Glutamatergic neuron (in vitro differentiated cells): ENCODE results near the gene BCAM. TPM values are rescaled to one million over a fixed set of nuclear protein-coding genes. Genes with fewer than 3 reads are reported as not detected.

Source experiments
- DNase-seq: peaks from one replicate; pipeline ENCODE4 v3.0.0; 2022
- H3K27ac Mint-ChIP-seq: one replicate; pipeline ENCODE4 v1.8.0; 2020; ENCODE audit warnings: mild to moderate bottlenecking, mixed read lengths, inconsistent platforms; ENCODE audit not compliant: unreplicated experiment
- H3K27me3 Mint-ChIP-seq: one replicate; pipeline ENCODE4 v1.8.0; 2020; ENCODE audit warnings: mild to moderate bottlenecking, moderate library complexity, mixed read lengths, inconsistent platforms; ENCODE audit not compliant: unreplicated experiment
- H3K36me3 Mint-ChIP-seq: one replicate; pipeline ENCODE4 v1.8.0; 2020; ENCODE audit warnings: mild to moderate bottlenecking, mixed read lengths, inconsistent platforms; ENCODE audit not compliant: unreplicated experiment
- H3K4me1 Mint-ChIP-seq: one replicate; pipeline ENCODE4 v1.8.0; 2020; ENCODE audit warnings: mild to moderate bottlenecking, low read depth, mixed read lengths, inconsistent platforms; ENCODE audit not compliant: unreplicated experiment
- H3K4me3 Mint-ChIP-seq: one replicate; pipeline ENCODE4 v1.8.0; 2020; ENCODE audit warnings: mild to moderate bottlenecking, mixed read lengths, inconsistent platforms; ENCODE audit not compliant: unreplicated experiment
- H3K9me3 Mint-ChIP-seq: one replicate; pipeline ENCODE4 v1.8.0; 2020; ENCODE audit warnings: mild to moderate bottlenecking, moderate library complexity, mixed read lengths, inconsistent platforms; ENCODE audit not compliant: unreplicated experiment
- total RNA-seq: library from RNA; stranded (reverse); fragmentation: NEBNext Ultra II Directional; extraction: Animal tissue kit (Norgen Biotek cat#: 25700); gene quantifications from one replicate; pipeline ENCODE4 v1.2.1, GENCODE V29; 2021; ENCODE audit not compliant: unreplicated experiment
- TF ChIP-seq, protein P1 (sequence below): fragments of 200-600 bp; sonication (generic); IDR thresholded peaks from one replicate; pipeline ENCODE4 v1.5.0; 2021; ENCODE audit not compliant: partially characterized antibody, unreplicated experiment

Gene BCAM
- total RNA-seq, 1 donor from 2014 or later, result 47.1 TPM

DNA sequence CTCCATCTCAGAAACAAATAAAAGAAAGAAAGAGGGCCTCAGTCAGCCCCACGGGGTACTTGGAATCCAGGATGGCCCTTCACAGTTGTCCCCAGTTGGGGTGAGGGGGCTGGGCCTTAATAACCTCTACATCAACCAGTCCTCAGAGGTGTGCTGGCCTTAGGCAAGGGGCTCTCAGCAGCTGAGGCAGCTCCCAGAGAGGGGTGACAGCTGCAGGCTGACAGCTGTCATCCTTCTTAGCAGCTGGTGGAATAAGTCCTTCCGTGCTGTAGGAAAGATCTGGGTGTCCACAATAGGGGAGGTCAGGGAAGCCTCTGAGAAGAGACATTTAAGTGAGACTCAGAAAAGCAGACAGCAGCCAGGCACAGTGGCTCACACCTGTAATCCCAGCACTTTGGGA, 7.4 kb downstream of the BCAM start:
- Mint-ChIP-seq H3K4me1 (peaks cover 19% of the 10 kb centered on the region), H3K4me3 (peak overlapping the region; percentile 46), H3K27me3 (peaks cover 20% of the 10 kb centered on the region), H3K36me3 (peaks cover 5% of the 10 kb centered on the region), H3K9me3 (peaks cover 8% of the 10 kb centered on the region), H3K27ac (peak overlapping the region; percentile 90)
- DNase-seq, result peak; percentile 60
- TF ChIP-seq, protein P1, sequence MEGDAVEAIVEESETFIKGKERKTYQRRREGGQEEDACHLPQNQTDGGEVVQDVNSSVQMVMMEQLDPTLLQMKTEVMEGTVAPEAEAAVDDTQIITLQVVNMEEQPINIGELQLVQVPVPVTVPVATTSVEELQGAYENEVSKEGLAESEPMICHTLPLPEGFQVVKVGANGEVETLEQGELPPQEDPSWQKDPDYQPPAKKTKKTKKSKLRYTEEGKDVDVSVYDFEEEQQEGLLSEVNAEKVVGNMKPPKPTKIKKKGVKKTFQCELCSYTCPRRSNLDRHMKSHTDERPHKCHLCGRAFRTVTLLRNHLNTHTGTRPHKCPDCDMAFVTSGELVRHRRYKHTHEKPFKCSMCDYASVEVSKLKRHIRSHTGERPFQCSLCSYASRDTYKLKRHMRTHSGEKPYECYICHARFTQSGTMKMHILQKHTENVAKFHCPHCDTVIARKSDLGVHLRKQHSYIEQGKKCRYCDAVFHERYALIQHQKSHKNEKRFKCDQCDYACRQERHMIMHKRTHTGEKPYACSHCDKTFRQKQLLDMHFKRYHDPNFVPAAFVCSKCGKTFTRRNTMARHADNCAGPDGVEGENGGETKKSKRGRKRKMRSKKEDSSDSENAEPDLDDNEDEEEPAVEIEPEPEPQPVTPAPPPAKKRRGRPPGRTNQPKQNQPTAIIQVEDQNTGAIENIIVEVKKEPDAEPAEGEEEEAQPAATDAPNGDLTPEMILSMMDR, result no peak

DNA sequence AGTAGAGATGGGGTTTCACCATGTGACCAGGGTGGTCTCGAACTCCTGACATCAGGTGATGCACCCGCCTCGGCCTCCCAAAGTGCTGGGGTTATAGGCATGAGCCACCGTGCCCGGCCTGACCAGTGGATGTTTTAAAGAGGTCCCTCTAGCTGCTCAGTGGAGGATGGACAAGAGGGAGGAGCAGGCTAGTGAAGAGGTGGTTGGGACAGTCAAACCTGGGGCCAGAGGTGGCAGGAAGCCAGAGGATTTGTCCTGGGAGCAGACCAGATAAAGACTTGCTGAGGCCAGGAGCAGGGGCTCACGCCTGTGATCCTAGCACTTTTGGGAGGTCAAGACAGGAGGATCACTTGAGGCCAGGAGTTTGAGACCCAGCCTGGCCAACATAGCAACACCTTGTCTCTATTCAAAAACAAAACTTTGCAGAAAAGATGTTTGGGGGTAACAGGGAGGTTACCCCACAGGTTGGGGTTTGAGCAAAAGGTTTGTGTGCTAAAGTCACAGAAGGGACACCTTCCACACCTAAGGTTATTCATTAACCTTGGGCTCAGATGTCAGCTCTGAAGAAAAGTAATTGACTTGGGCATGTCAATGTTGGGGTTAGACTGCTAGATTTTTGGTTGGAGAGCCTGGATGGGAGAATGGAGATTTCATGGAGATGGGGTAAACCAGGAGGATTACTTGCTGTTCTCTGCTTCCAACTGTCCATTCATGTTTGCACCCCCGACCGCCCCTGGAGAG, 9.0 kb downstream of the BCAM start:
- no peak for DNase-seq
- Mint-ChIP-seq H3K9me3 (peaks cover 8% of the 10 kb centered on the region), H3K4me1 (peaks cover 19% of the 10 kb centered on the region), H3K4me3 (no peak overlapping the region), H3K27ac (peak overlapping the region; percentile 39), H3K36me3 (peaks cover 5% of the 10 kb centered on the region), H3K27me3 (peaks cover 16% of the 10 kb centered on the region)
- TF ChIP-seq, protein P1, result no peak

DNA sequence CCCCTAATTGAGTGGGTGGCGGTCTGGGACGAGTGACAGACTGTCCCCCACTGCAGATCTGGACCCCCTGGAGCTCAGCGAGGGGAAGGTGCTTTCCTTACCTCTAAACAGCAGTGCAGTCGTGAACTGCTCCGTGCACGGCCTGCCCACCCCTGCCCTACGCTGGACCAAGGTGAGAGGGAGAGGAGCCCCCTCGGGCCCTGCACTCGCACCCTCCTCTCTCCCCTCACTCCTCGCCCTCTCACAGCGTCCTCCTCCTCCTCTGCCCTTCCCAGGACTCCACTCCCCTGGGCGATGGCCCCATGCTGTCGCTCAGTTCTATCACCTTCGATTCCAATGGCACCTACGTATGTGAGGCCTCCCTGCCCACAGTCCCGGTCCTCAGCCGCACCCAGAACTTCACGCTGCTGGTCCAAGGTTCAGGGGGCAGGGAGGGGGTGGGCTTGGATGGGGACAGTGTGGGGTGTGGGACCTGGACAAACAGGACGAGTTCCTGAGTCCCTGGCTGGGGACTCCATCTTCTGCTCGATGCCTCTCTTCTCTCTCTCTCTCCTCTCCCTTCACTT, 9.6 kb downstream of the BCAM start:
- TF ChIP-seq, protein P1, result no peak
- no peak for DNase-seq
- no peak overlapping the region for H3K4me3 Mint-ChIP-seq
- H3K27ac Mint-ChIP-seq, result no peak overlapping the region
- peaks cover 16% of the 10 kb centered on the region for H3K27me3 Mint-ChIP-seq
- H3K4me1 Mint-ChIP-seq, result peaks cover 19% of the 10 kb centered on the region
- peaks cover 4% of the 10 kb centered on the region for H3K36me3 Mint-ChIP-seq
- peaks cover 8% of the 10 kb centered on the region for H3K9me3 Mint-ChIP-seq

DNA sequence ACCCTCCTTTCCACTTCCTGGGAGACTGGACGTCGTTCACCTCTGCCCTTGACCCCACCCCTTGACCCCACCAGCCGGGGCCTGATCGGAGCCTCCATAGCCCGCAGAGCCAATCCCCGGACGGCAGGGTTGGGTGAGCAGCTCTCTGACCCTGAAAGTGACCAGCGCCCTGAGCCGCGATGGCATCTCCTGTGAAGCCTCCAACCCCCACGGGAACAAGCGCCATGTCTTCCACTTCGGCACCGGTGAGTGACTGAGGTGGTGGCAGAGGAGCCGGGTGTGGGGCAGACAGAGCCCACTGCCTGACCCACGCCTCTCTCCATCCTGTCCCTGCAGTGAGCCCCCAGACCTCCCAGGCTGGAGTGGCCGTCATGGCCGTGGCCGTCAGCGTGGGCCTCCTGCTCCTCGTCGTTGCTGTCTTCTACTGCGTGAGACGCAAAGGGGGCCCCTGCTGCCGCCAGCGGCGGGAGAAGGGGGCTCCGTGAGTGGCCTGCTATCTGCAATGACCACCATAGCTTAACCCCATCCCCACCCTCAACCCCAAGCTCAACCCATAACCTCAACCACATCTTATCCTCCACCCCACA, 10.4 kb downstream of the BCAM start:
- peaks cover 8% of the 10 kb centered on the region for H3K9me3 Mint-ChIP-seq
- peaks cover 12% of the 10 kb centered on the region for H3K4me1 Mint-ChIP-seq
- no peaks in the 10 kb centered on the region for H3K36me3 Mint-ChIP-seq
- no peak for DNase-seq
- no peak overlapping the region for H3K4me3 Mint-ChIP-seq
- peaks cover 11% of the 10 kb centered on the region for H3K27me3 Mint-ChIP-seq
- TF ChIP-seq, protein P1, result no peak
- no peak overlapping the region for H3K27ac Mint-ChIP-seq
